Common myeloid progenitor, CD34-positive (primary cell): ENCODE results near the gene RAPGEF5.

Experiments
- CTCF ChIA-PET: fragments of 350-600 bp; sonication (Branson Sonifier 250); formaldehyde crosslinking; loops from one replicate; lab custom pipeline; 2021; ENCODE audit warnings: antibody characterized with exemption; lab: Charles Lee
- POLR2A ChIA-PET: fragments of 350-600 bp; sonication (Branson Sonifier 250); formaldehyde crosslinking; loops from one replicate; lab custom pipeline; 2021; ENCODE audit warnings: antibody characterized with exemption; lab: Charles Lee
- DNase-seq, 3 donors: peaks; one replicate each; pipeline versions ENCODE4 v3.0.0 to v3.0.0-alpha.2; 2013
- H3K27ac ChIP-seq, 2 experiments: 1 replicate in 1 of 2; 2 replicates in 1 of 2; pipeline ENCODE4 v1.7.0; 2013; ENCODE audit warnings: inconsistent platforms in 2 of 2, low read length in 2 of 2, mild to moderate bottlenecking in 2 of 2, low read depth in 1 of 2, moderate library complexity in 1 of 2; ENCODE audit not compliant: severe bottlenecking in 2 of 2, insufficient read depth in 1 of 2, poor library complexity in 1 of 2
- H3K27me3 ChIP-seq, 5 experiments: replicated peaks in 2 of 5; 1 replicate in 3 of 5; 2 replicates in 2 of 5; pipeline versions ENCODE4 v1.6.1 to v1.7.0; 2013; ENCODE audit warnings: low read length in 4 of 5, mild to moderate bottlenecking in 2 of 5, moderate library complexity in 2 of 5, inconsistent platforms in 1 of 5; ENCODE audit not compliant: insufficient read depth in 5 of 5, control insufficient read depth in 4 of 5
- H3K36me3 ChIP-seq, 4 experiments: 1 replicate in 2 of 4; 2 replicates in 2 of 4; pipeline versions ENCODE4 v1.6.1 to v1.7.0; 2013; ENCODE audit warnings: low read length in 3 of 4, control low read depth in 1 of 4, mild to moderate bottlenecking in 1 of 4; ENCODE audit not compliant: control insufficient read depth in 4 of 4, insufficient read depth in 4 of 4
- H3K4me1 ChIP-seq, 4 experiments: 1 replicate in 3 of 4; 2 replicates in 1 of 4; pipeline versions ENCODE4 v1.6.1 to v1.7.1; 2013; ENCODE audit warnings: low read length in 3 of 4, mild to moderate bottlenecking in 3 of 4, control low read depth in 1 of 4, inconsistent platforms in 1 of 4, moderate library complexity in 1 of 4; ENCODE audit not compliant: control insufficient read depth in 4 of 4, insufficient read depth in 4 of 4; ENCODE audit errors: control extremely low read depth in 1 of 4
- H3K4me3 ChIP-seq, 7 experiments: 1 replicate in 4 of 7; 2 replicates in 3 of 7; pipeline versions ENCODE4 v1.5.1 to v1.7.0; 2013; ENCODE audit warnings: mild to moderate bottlenecking in 7 of 7, low read length in 6 of 7, moderate library complexity in 6 of 7, inconsistent platforms in 2 of 7, low read depth in 2 of 7, control low read depth in 1 of 7; ENCODE audit not compliant: insufficient read depth in 4 of 7, control insufficient read depth in 1 of 7; ENCODE audit errors: extremely low read depth in 1 of 7
- H3K9me3 ChIP-seq, 5 experiments: 1 replicate in 4 of 5; 2 replicates in 1 of 5; pipeline versions ENCODE4 v1.6.1 to v1.7.1; 2013; ENCODE audit warnings: low read length in 4 of 5, mild to moderate bottlenecking in 2 of 5, inconsistent platforms in 1 of 5, low read depth in 1 of 5, moderate library complexity in 1 of 5; ENCODE audit not compliant: control insufficient read depth in 4 of 5, insufficient read depth in 2 of 5; ENCODE audit errors: control extremely low read depth in 1 of 5
- WGBS: methylation state at CpG from one replicate; pipeline ENCODE4 v1.1.5; 2013; ENCODE audit not compliant: insufficient coverage; 5-methylcytosine and 5-hydroxymethylcytosine counted together

RAPGEF5 gene

DNA sequence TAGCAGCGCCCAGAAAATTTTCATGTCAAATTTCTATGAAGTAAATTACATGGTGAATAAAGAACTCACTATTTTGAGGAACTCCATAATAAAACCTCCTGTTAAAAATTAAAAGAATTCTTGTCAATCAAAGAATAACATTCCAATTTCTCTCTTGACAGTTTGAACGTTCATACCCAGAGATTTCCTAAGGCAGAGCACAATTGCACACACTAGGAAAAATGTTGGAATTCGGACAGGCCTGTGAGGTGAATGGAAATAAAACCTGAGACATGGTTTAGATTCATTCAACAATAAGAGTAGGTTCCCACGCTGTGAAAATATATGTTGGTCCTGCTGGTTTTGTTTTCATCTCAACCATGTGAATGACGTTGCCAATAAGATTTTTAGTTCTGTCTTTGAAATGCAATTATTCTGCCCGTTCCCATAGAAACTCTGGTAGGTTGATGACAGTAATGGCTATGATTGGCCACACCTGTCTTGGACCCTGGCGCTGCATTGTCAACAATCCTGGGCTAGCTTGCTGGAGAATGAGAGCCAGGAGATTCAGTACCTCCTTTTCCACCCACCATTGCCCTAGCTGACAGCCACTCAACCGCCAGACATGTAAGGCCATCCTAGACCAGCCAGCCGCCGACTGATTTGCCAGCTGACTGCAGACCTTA lies 43.3 kb upstream of the RAPGEF5 start:
- H3K27ac ChIP-seq, result no peak overlapping the region
- WGBS, result 92% methylated on average over 8 of the region's 10 CpGs
- peaks cover 0 to 9% (median 6%) of the 10 kb centered on the region in 4 experiments for H3K4me1 ChIP-seq
- ChIA-PET CTCF (no interaction called here), POLR2A (no interaction called here)
- no peak overlapping the region for H3K4me3 ChIP-seq
- H3K9me3 ChIP-seq, result peaks cover 0 to 2% (median 0%) of the 10 kb centered on the region in 5 experiments
- H3K27me3 ChIP-seq, result peaks cover 0 to 3% (median 0%) of the 10 kb centered on the region in 5 experiments
- H3K36me3 ChIP-seq, result no peaks in the 10 kb centered on the region
- no peak for DNase-seq

DNA sequence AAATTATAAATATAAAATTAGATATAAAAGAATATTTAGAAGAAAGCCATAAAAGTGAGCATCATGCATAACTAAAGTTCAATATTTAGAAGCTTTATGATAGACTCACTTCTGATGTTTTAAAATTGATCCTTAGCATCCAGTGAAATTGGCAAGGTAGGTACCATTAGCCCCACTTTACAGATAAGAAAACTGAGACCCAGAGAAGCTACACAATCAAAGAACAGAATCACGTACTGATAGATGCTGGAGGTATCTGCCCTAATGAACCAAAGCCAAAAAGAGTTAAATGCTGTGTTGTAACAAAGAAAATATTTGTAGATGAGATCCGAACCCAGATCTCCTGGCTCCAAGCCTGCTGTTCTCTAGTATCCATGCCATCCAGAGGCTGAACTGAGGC lies 42.6 kb upstream of the RAPGEF5 start:
- Histone ChIP-seq H3K27ac (no peak overlapping the region), H3K4me3 (no peak overlapping the region), H3K4me1 (peaks cover 0 to 9% (median 6%) of the 10 kb centered on the region in 4 experiments), H3K27me3 (peaks cover 0 to 3% (median 0%) of the 10 kb centered on the region in 5 experiments), H3K9me3 (no peaks in the 10 kb centered on the region), H3K36me3 (no peaks in the 10 kb centered on the region)
- no peak for DNase-seq
- WGBS, result no CpG with 5 or more reads among the region's 2 CpGs
- POLR2A ChIA-PET, result no interaction called here
- CTCF ChIA-PET, result no interaction called here

- Histone ChIP-seq H3K4me1 (peaks cover 0 to 9% (median 6%) of the 10 kb centered on the region in 4 experiments), H3K4me3 (no peak overlapping the region), H3K36me3 (no peaks in the 10 kb centered on the region), H3K9me3 (no peaks in the 10 kb centered on the region), H3K27me3 (peaks cover 0 to 3% (median 0%) of the 10 kb centered on the region in 5 experiments), H3K27ac (no peak overlapping the region)
- DNase-seq, result no peak
- ChIA-PET CTCF (no interaction called here), POLR2A (no interaction called here)
Measured at GRCh38 chr7:22399091-22399490, 42.1 kb upstream of the RAPGEF5 start.

DNA sequence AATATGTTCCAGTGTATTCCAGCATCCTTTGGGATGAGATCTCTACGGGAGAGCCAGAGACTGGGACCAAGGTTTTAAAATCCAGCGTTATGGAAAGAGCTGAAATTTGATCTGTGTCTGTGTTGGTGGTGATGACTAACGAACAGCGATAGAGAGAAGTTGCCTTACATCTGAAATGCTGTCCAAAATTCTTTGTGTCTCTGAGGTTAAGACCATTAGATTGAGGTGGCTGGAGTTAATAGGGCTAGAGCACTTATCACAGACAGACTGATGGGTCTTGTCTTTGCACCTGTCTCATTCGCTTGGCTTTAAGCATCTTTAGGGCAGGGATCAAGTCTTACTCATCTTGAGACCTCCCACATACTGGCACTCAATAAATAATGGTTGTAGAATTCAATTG lies 41.0 kb upstream of the RAPGEF5 start:
- H3K4me3 ChIP-seq, result no peak overlapping the region
- WGBS, result 71% methylated on average over 4 of the region's 5 CpGs
- no peaks in the 10 kb centered on the region for H3K9me3 ChIP-seq
- no peaks in the 10 kb centered on the region for H3K36me3 ChIP-seq
- H3K27ac ChIP-seq, result no peak overlapping the region
- H3K4me1 ChIP-seq, result peaks cover 0 to 9% (median 6%) of the 10 kb centered on the region in 4 experiments
- POLR2A ChIA-PET, result no interaction called here
- no peak for DNase-seq
- CTCF ChIA-PET, result no interaction called here
- peaks cover 0 to 3% (median 0%) of the 10 kb centered on the region in 5 experiments for H3K27me3 ChIP-seq

DNA sequence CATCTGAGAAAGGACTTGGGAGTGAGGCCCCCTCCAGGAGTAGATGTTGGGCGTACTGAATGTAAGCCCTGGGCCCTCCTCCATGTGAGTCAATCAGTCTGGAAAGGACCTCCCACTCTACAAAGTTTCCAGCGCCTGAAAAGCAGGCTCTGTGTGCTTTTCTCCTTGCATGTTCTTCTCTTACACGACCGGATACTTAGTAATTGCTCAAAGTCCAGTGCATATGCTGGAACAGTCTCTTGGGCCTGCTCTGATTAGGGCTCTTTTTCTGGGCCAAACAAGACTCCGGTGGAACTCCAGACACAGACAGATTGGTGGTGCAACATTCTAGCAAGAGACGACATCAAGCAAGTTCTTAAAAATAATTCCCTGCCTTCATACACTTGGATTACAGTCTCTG lies 38.3 kb upstream of the RAPGEF5 start:
- 95% methylated on average over 5 of the region's 6 CpGs for WGBS
- Histone ChIP-seq H3K27me3 (peaks cover 0 to 3% (median 0%) of the 10 kb centered on the region in 5 experiments), H3K4me3 (no peak overlapping the region), H3K36me3 (no peaks in the 10 kb centered on the region), H3K9me3 (no peaks in the 10 kb centered on the region), H3K4me1 (no peaks in the 10 kb centered on the region), H3K27ac (no peak overlapping the region)
- POLR2A ChIA-PET, result no interaction called here
- DNase-seq, result no peak
- CTCF ChIA-PET, result no interaction called here

GRCh38 chr7:22394739-22395138 lies 37.8 kb upstream of the RAPGEF5 start:
- 68% methylated on average over 3 of the region's 3 CpGs for whole genome bisulfite sequencing
- Histone ChIP-seq H3K36me3 (no peaks in the 10 kb centered on the region), H3K27me3 (peaks cover 0 to 3% (median 0%) of the 10 kb centered on the region in 5 experiments), H3K4me3 (no peak overlapping the region), H3K27ac (no peak overlapping the region), H3K9me3 (no peaks in the 10 kb centered on the region), H3K4me1 (no peaks in the 10 kb centered on the region)
- POLR2A ChIA-PET, result no interaction called here
- CTCF ChIA-PET, result no interaction called here
- no peak for DNase-seq

DNA sequence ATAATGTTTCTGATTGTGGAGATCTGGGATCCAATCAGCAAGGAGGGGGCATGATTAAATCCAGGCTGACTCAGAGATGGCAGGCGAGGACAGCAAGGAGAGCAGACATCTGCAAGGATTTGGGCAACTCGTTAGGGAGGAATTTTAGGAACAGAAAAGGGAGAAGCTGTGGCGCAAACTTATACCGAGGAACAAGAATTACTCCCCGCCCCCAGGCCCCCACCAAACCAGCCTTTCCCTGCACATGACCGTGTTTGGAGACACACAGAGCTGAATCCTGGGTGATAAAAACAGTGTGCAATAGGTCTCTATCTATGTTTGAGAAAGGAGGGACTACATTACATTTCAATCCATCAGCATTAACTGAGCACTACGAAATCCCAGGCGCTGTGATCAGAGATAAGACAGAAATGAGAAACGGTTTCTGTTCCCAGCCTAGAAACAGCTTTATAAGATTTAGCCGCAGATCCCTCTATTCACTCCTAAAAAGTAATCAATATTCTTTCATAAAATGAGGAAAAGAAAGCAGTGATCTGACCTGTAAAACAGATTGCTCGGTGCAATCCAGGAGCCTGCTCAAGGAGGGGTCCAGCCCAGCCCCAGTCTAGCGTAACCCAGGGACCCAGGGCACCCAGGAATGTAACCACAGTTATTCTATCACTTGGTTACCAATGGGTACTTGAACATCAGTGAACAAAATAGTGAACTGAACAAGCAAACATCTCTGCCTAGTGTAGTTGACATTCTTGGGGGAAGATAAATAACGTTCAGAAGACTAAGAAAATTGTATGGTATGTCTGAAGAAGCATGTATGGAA lies 37.2 kb upstream of the RAPGEF5 start:
- no peak overlapping the region for H3K4me3 ChIP-seq
- POLR2A ChIA-PET, result no interaction called here
- WGBS, result 98% methylated on average over 6 of the region's 13 CpGs

More for the DNA sequence above, 37.2 kb upstream of the RAPGEF5 start:
- no peak overlapping the region for H3K27ac ChIP-seq
- peaks cover 0 to 3% (median 0%) of the 10 kb centered on the region in 5 experiments for H3K27me3 ChIP-seq
- no peaks in the 10 kb centered on the region for H3K9me3 ChIP-seq
- no peaks in the 10 kb centered on the region for H3K4me1 ChIP-seq
- no peak for DNase-seq
- H3K36me3 ChIP-seq, result no peaks in the 10 kb centered on the region
- CTCF ChIA-PET, result interaction anchor here (0.6 kb wide), 1 partner anchor 137 kb away, joined by 3 read pairs; no protein-coding TSS in a partner anchor
